ENCODE measurements around the gene EDDM13. TPM values are rescaled to one million over a fixed set of nuclear protein-coding genes. Genes with fewer than 3 reads are reported as not detected.

Gene EDDM13
- total RNA-seq, 1 donor from 2014 or later, result not detected

DNA sequence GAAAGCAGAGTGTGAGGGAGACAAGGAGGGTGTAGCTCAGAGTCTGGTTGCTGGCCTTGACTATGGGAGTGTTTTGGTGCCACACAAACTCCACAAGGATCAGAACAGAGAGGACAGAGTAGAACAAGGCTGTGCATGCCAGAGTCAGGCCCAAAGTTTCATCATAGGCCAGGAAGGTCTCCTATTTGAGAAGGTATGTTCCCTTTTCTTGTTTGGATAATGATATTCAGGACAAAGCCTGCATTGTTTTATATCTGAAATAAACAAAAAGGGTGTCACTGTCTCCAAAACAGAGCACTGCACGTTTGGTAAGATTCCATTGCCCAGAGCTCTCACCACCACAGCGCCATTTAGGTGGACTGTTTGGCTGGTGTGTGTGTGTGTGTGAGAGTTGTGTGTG is 45.2 kb downstream of the EDDM13 start:
- H3K4me3 Mint-ChIP-seq, result no peak overlapping the region
- H3K27ac ChIP-seq, result no peak overlapping the region

DNA sequence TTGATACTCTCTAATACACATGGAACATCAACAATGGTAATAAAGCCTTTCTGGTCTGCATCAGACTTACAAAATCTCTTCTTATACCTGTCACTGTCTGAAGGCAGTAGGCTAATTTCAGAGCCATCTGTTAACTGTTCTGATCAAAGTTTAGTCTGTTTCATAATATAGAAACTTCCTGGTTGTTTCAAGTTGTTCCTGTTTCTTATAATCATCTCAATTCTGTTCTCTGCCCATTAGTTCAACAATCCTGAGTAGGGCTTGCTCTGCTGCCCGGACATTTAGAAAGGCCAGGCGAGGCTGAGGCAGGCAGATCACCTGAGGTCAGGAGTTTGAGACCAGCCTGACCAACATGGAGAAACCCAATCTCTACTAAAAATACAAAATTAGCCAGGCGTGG is 47.4 kb downstream of the EDDM13 start:
- no peaks in the 10 kb centered on the region for H3K4me1 Mint-ChIP-seq

More for the DNA sequence above, 45.2 kb downstream of the EDDM13 start:
- H3K4me1 ChIP-seq, result peaks cover 9% of the 10 kb centered on the region
- Mint-ChIP-seq H3K27me3 (ENCODE audit: insufficient read depth, low read depth) (peaks cover 7% of the 10 kb centered on the region), H3K9me3 (no peaks in the 10 kb centered on the region), H3K36me3 (peaks cover 1% of the 10 kb centered on the region), H3K27ac (no peak overlapping the region), H3K4me1 (peaks cover 8% of the 10 kb centered on the region)
- H2AFZ ChIP-seq (replicated peaks), result no peak overlapping the region
- no peak overlapping the region for H3K4me3 ChIP-seq
- peaks cover 9% of the 10 kb centered on the region for H3F3A ChIP-seq (ENCODE audit: low read depth)
- TF ChIP-seq EZH2 (IDR thresholded peaks at IDR 0.05), result no peak
- no peak for TF ChIP-seq EZH2phosphoT487 (IDR thresholded peaks at IDR 0.05)
- TF ChIP-seq, protein P1, sequence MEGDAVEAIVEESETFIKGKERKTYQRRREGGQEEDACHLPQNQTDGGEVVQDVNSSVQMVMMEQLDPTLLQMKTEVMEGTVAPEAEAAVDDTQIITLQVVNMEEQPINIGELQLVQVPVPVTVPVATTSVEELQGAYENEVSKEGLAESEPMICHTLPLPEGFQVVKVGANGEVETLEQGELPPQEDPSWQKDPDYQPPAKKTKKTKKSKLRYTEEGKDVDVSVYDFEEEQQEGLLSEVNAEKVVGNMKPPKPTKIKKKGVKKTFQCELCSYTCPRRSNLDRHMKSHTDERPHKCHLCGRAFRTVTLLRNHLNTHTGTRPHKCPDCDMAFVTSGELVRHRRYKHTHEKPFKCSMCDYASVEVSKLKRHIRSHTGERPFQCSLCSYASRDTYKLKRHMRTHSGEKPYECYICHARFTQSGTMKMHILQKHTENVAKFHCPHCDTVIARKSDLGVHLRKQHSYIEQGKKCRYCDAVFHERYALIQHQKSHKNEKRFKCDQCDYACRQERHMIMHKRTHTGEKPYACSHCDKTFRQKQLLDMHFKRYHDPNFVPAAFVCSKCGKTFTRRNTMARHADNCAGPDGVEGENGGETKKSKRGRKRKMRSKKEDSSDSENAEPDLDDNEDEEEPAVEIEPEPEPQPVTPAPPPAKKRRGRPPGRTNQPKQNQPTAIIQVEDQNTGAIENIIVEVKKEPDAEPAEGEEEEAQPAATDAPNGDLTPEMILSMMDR (IDR thresholded peaks at IDR 0.05), result no peak
- no peaks in the 10 kb centered on the region for H3K27me3 ChIP-seq
- H3K9ac ChIP-seq, result no peak overlapping the region
- no peak overlapping the region for H3K4me2 ChIP-seq
- no peaks in the 10 kb centered on the region for H3K79me2 ChIP-seq (ENCODE audit: low read depth)
- no peaks in the 10 kb centered on the region for H3K36me3 ChIP-seq
- no peaks in the 10 kb centered on the region for H3K9me3 ChIP-seq (ENCODE audit: low read depth)
- H4K20me1 ChIP-seq (ENCODE audit: low read depth), result no peaks in the 10 kb centered on the region
- no peak for DNase-seq (ENCODE audit: low spot score)

DNA sequence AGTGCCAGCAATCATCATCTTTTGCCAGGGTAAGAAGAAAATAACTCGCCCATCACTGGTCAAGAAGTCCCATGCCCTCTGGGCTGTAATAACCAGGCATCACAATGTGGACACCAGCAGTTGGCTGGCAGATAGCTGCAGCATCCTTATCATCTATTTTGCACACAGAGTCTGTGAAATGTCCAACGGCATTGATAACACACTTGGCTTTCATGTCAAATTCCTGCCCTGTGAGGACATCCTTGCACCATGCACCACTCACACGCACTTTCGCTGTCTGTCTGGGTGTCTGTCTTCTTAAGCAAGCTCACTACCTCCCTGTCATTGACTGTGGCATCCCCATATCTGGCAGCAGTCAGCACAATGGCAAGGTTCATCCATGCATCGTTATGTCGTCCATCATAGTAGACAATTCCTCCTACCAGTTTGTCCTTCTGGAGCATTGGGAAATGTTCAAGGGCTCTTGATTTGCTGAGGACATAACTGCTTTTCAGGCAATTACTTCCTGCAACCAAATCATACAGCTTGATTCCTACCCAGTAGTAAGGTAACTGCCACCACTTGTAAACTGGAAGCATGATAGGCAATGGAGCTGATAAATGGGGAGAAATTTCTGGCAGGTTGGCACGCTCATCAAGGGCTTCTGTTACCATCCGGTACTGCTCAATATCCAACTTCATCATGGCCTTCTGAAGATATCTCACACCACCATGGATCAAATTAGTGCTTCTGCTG is 48.9 kb downstream of the EDDM13 start:
- DNase-seq (ENCODE audit: low spot score), result no peak
- Histone ChIP-seq H4K20me1 (ENCODE audit: low read depth) (no peaks in the 10 kb centered on the region), H3K27ac (no peak overlapping the region), H3F3A (ENCODE audit: low read depth) (no peaks in the 10 kb centered on the region), H3K79me2 (ENCODE audit: low read depth) (no peaks in the 10 kb centered on the region), H3K9me3 (ENCODE audit: low read depth) (no peaks in the 10 kb centered on the region), H3K9ac (no peak overlapping the region), H3K4me3 (no peak overlapping the region), H3K36me3 (no peaks in the 10 kb centered on the region), H3K4me1 (no peaks in the 10 kb centered on the region), H3K27me3 (no peaks in the 10 kb centered on the region), H3K4me2 (no peak overlapping the region), H2AFZ (replicated peaks) (no peak overlapping the region)
- peaks cover 4% of the 10 kb centered on the region for H3K9me3 Mint-ChIP-seq
- H3K4me1 Mint-ChIP-seq, result no peaks in the 10 kb centered on the region
- peaks cover 7% of the 10 kb centered on the region for H3K27me3 Mint-ChIP-seq (ENCODE audit: insufficient read depth, low read depth)
- H3K4me3 Mint-ChIP-seq, result no peak overlapping the region
- no peak for TF ChIP-seq EZH2phosphoT487 (IDR thresholded peaks at IDR 0.05)
- no peak for TF ChIP-seq EZH2 (IDR thresholded peaks at IDR 0.05)
- TF ChIP-seq, protein P1 (IDR thresholded peaks at IDR 0.05), result no peak
- no peaks in the 10 kb centered on the region for H3K36me3 Mint-ChIP-seq
- no peak overlapping the region for H3K27ac Mint-ChIP-seq

More for the DNA sequence above, 47.4 kb downstream of the EDDM13 start:
- H3K27ac ChIP-seq, result no peak overlapping the region
- H3K27me3 Mint-ChIP-seq (ENCODE audit: insufficient read depth, low read depth), result peaks cover 7% of the 10 kb centered on the region
- H3K27ac Mint-ChIP-seq, result no peak overlapping the region
- no peaks in the 10 kb centered on the region for H3K79me2 ChIP-seq (ENCODE audit: low read depth)
- H3K4me1 ChIP-seq, result peaks cover 4% of the 10 kb centered on the region
- no peak overlapping the region for H2AFZ ChIP-seq (replicated peaks)
- no peak overlapping the region for H3K4me2 ChIP-seq
- H3K9ac ChIP-seq, result no peak overlapping the region
- H3K4me3 Mint-ChIP-seq, result no peak overlapping the region
- H3K4me3 ChIP-seq, result no peak overlapping the region
- DNase-seq (ENCODE audit: low spot score), result no peak
- H3K9me3 Mint-ChIP-seq, result peaks cover 4% of the 10 kb centered on the region
- no peaks in the 10 kb centered on the region for H3K36me3 ChIP-seq
- no peaks in the 10 kb centered on the region for H3K27me3 ChIP-seq
- no peaks in the 10 kb centered on the region for H4K20me1 ChIP-seq (ENCODE audit: low read depth)
- H3K36me3 Mint-ChIP-seq, result no peaks in the 10 kb centered on the region
- no peaks in the 10 kb centered on the region for H3F3A ChIP-seq (ENCODE audit: low read depth)
- no peaks in the 10 kb centered on the region for H3K9me3 ChIP-seq (ENCODE audit: low read depth)
- no peak for TF ChIP-seq EZH2 (IDR thresholded peaks at IDR 0.05)
- TF ChIP-seq, protein P1 (IDR thresholded peaks at IDR 0.05), result no peak
- no peak for TF ChIP-seq EZH2phosphoT487 (IDR thresholded peaks at IDR 0.05)
